PC-9 (cell line): ENCODE data around the gene MCC.

Source experiments
- EZH2 ChIP-seq: fragments of 200-600 bp; sonication (generic); IDR thresholded peaks from 2 replicates; pipeline ENCODE4 v1.8.0; 2017; ENCODE audit warnings: antibody characterized with exemption, low read depth
- TF ChIP-seq, protein P1 (sequence below): fragments of 200-600 bp; sonication (generic); conservative IDR thresholded peaks from 2 replicates; pipeline ENCODE4 v1.6.1; 2017; ENCODE audit warnings: mixed run types, antibody characterized with exemption, mild to moderate bottlenecking, moderate library complexity

DNA sequence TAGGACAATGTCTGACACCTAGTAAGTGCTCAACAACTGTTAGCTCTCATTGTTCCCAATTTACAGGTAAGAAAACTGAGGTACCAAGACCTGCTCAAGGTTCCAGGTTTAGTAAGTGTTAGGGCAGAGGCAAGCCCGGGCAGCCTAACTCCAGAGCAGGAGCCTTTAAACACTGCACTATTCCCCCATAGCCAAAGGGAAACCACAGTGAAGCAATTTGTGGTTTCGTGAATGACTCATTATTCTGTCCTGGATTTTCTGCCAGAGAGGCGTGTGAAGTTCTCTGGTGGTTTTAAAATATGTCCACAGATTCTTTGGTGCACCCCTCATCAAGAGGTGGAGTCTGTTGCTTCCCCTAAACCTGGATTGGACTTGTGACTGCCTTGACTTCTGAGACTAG, 1.0 kb upstream of the MCC start:
- TF ChIP-seq, protein P1, sequence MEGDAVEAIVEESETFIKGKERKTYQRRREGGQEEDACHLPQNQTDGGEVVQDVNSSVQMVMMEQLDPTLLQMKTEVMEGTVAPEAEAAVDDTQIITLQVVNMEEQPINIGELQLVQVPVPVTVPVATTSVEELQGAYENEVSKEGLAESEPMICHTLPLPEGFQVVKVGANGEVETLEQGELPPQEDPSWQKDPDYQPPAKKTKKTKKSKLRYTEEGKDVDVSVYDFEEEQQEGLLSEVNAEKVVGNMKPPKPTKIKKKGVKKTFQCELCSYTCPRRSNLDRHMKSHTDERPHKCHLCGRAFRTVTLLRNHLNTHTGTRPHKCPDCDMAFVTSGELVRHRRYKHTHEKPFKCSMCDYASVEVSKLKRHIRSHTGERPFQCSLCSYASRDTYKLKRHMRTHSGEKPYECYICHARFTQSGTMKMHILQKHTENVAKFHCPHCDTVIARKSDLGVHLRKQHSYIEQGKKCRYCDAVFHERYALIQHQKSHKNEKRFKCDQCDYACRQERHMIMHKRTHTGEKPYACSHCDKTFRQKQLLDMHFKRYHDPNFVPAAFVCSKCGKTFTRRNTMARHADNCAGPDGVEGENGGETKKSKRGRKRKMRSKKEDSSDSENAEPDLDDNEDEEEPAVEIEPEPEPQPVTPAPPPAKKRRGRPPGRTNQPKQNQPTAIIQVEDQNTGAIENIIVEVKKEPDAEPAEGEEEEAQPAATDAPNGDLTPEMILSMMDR, result no peak
- no peak for TF ChIP-seq EZH2
